ENCODE data around the gene SDK2. TPM values are rescaled to one million over a fixed set of nuclear protein-coding genes. Genes with fewer than 3 reads are reported as not detected.
"Not testable (repeated sequence)": the region's sequence is repeated elsewhere in the genome, so short reads cannot be mapped to it uniquely, and the experiment has no call there.

The SDK2 gene
- total RNA-seq, 1 experiment from 2014 or later: 0.30 TPM

DNA sequence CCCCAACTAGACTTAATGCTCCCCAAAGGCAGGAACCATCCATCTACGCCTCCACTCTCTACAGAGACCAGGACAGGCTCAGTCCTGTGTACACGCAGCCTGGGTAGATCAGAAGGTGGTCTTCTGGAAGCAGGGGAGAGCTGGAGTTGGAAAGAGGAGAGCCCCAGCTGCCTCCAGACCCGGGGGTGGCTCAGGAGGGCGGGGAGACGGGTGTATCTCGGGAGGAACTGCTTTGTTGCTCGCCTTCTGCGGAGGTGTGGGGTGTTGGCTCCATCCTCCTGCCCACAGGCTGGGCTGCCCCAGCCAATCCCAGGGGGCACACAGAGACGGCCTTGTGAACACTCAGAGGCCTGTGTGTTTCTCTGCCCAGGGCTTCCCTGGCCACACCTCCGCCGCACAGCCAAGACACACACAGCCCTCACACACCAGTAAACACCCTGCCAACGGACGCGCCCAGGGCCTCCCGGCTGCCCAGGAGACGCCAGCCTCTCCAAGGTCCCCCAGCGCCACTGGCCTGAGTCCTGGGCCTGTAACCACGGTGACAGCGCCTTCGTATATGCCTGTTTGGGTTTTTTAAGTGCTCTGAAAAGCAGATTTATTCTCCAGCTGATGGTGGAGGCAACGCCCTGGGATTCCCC, 189.1 kb downstream of the SDK2 start:
- DNase-seq (ENCODE audit: low read depth): no peak

DNA sequence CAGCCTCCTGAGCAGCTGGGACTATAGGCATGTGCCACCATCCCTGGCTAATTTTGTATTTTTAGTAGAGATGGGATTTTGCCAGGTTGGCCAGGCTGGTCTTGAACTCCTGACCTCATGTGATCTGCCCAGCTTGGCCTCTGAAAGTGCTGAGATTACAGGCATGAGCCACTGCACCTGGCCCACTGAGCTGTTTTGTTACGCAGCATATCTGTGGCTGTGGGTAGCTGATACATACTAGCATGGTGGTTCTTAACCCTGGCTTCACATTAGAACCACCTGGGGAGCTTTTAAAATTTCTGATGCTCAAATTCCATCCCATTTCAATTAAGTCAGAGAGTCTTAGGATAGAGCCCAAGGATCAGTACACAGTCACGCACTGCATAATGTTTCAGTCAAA, 190.8 kb downstream of the SDK2 start:
- DNase-seq (ENCODE audit: low read depth): not testable (repeated sequence)

DNA sequence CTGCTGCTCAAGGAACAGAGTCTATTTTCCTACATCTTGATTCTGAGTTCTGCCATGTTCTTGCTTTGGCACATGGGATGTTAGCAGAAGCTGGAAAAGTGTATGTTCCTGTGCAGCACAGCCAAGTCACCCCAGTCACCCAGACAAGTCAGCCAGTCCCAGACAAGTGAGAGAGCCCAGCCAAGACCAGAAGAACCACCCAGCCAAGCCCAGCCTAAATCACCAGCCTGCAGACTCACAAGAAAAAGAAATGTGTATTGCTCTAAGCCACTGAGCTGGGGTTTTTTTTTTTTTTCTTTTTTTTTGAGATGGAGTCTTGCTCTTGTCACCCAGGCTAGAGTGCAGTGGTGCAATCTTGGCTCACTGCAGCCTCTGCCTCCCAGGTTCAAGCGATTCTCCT, 191.2 kb downstream of the SDK2 start:
- DNase-seq (ENCODE audit: low read depth): no peak

DNA sequence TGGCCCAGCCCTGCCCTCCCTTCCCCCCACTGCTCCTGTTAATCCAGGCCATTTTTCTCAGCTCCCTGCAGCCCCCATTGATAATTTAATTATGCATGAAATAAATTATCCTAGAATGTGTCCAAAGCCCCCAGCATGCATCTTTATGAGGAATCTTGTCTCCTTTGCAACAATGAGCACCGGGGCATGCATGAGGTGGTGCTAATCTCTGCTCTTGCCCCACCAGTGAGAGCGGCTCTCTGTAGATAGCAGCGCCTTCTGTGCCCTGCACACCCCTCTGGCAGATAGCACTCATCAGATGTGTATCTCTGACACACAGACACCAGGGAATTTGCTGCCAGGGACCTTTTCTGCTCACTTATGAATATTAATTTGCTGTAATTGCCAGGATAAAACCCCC, 192.2 kb downstream of the SDK2 start:
- no peak for DNase-seq (ENCODE audit: low read depth)

DNA sequence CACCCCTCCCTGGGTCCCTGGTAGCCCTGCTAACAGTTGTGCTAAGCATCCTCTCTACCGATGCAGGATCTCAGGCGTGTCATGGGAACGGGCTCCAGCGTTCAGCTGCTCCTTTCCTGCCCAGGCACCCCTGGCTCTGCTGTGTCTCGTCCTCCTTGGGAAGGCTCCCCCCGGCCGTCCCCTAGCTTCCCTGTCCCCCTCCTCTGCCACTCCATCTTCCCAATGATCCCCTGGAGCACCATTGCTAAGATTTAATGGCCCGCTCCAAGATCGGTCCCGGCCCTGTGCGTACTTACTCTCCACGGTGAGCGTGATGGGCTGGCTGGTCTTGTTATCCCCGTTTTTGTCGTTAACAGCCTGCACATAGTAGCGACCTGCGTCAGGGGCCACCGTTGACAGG, 196.9 kb downstream of the SDK2 start:
- DNase-seq (ENCODE audit: low read depth): no peak

DNA sequence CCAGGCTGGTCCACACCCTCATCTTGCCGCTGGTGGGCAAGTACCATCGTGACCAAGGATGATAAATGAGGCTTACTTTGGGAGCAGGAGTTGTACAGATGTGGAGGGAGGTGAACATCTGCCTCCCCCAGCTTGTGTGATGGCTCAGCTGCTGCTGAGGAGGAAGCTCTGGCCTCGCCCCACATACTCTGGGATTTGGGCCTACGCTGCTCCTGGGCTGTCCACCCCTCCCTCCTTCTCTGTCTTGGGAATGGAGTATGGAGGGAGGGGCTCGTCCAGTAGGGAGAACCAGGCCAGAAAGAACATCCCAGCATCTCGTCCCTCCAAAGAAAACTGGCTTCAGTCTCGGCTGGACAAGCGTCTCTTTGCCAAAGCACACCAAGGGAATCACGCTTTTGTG, 197.6 kb downstream of the SDK2 start:
- no peak for DNase-seq (ENCODE audit: low read depth)

DNA sequence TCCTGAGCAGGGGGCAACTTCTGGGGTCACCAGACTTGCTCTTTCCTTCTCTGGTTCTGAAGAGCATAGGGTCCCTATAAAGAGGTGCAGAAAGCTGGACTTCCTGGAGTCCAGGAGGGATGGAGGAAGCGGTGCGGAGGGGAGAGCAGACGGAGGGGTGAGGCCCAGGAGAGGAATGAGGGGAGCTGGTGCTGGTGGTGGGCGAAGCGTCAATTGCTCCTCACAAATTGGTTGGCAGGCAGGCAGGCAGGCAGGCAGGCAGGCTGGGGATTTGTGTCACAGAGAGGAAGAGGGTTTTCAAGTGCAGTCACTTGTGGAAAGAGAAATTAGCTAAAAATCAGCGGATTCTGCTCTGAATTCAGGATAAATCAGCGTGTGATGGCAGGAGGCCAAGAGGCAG, 198.8 kb downstream of the SDK2 start:
- DNase-seq (ENCODE audit: low read depth): no peak

DNA sequence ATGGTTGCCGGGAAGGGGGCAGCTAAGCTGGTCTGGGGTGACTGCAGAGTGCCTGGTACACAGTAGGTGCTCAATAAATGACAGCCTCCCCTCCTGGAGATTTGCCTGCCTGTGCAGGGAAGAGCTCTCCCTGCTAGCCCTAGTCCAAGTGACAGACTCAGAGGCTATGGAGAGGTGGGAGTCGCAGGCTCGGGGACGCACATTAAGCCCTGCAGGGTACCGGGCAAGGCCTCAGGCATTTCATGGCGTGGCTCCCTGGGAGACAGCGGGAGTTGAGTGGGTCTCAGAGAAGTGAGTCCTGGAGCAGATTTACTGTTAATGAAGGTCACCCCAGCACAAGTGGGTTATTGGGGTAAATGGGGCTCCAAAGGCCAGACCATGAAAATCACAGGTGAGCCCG, 200.2 kb downstream of the SDK2 start:
- no peak for DNase-seq (ENCODE audit: low read depth)

DNA sequence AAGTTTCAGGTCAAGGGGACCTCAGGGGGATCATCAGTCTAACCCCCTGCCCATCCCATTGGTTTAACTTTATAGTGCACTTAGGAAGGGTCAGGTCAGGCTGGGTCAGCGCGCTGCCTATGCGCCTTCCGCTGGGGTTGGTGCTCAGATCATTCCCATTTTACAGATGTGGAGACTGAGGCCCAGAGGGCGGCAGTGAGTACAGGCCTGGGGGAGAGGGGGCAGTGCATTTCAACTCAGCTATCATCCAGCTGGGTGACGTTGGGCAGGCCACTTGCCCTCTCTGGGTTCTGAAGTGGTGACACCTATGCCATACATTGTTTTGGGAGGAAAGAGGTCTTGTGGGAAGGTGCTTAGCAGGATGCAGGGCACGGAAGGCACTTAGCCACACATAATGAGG, 204.6 kb downstream of the SDK2 start:
- no peak for DNase-seq (ENCODE audit: low read depth)

DNA sequence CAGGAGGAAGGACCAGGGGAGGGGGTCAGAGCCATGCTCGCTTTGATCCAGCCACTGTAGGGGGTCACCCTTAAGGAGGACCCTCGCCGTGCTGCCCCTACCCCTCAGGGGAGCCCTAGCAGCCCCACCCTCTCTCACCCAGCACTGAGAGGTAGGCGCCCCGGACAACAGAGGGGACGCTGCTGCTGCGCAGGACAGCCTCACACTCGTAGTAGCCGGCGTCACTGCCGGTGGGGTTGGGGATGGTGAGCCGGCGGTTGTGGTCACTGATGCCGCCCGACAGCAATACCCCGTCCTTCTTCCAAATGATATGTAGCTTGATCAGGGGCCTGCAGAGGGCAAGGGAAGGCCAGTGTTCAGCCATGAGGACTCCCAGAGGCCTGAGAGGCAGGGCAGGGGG, 206.4 kb downstream of the SDK2 start:
- no peak for DNase-seq (ENCODE audit: low read depth)

DNA sequence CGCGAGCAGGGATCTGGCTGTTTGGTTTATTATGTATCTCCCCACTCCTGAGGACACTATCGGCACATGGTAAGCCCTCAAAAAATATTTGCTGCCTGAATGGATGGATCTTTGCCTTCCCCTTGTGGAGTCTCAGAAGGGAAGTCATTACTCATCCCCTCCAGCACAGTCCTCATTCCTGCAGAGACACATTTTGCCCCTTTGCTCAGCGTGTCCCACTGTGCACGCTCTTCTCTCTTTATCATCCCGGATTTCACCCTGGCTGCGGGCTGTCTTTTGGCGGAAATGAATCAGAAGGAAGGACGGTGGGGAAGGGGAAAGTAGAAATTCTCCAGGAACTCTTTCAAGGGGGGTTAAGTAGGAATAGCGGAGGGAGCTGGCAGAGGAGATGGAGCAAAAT, 207.3 kb downstream of the SDK2 start:
- DNase-seq (ENCODE audit: low read depth): peak; percentile 55

DNA sequence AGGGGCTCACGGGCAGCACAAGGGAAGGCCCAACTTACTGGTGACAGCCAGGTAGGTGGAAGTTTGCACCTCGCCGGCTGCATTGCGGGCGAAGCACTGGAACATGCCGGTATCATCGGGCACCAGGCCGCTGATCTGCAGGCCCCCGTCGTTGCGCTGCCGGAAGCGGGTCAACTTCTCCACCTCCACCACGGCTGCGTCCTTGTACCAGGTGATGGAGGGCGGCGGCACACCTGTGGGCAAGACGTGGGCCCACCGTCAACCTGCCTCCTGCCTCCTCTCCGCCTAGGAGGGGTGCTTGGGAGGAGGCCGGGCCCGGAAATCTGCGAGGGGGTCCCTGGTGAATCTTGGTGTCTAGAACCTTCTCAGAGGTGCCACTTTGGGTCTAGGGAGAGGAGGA, 208.8 kb downstream of the SDK2 start:
- DNase-seq (ENCODE audit: low read depth): no peak

DNA sequence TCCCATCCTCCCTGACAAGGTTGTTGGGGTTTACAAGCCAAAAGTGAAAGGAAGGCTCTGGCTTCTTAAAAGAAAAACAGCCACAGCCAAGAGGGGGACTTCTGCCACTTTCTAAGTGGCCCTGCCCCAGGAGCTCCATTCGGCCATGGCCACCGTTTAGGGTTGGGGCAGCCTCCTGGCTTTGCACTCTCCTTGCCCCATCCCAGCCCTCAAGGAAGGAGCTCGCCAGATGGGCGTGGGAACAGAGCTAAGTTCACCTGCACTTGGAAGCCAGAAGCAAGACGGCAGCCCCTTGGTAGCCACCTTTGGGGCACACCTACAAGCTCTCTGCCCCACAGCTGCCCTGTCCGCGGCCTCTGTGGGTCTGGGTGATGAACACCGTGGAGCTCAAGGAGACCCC, 210.1 kb downstream of the SDK2 start:
- no peak for DNase-seq (ENCODE audit: low read depth)

DNA sequence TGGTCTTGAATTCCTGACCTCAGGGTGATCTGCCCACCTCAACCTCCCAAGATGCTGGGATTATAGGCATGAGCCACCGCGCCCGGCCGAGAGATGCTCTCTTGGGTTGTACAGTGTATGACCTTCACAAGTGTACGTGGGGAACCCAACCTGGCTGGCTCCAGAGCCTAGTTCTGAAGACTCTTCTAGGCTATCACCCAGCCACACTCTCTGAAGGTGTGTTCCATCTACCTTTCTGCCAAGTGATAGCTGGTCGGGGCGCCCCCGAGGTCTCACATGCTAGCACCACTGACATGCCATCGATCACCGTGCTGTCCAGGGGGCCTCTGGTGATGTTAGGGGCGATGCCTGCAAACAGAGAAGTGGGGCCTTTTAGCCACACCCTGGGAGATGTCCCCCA, 210.7 kb downstream of the SDK2 start:
- DNase-seq (ENCODE audit: low read depth): no peak

DNA sequence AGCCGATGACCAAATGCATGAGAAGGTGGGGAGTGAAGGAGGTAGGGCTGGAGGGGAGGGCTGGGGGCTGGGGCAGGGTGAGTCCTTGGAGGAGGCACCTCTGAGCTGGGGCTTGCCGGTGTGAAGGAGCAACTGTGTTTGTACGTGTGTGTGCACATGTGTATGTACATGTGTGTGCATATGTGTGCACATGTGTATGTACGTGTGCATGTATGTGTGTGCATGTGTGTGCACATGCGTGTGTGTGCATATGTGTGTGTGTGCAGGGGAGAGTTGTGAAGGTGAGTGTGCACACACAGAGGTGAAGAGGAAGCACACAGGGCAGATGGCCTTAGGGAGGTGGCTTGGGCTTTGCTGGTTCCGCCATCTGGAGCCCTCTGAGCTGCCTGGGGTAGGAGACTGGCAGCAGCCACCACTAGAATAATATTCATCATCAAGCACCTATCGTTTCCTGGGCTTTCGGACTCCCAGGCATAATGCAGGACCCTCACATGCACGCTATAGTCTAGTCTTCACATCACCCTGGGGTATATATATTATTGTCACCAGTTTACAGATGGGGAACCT, 211.5 kb downstream of the SDK2 start:
- no peak for DNase-seq (ENCODE audit: low read depth)

DNA sequence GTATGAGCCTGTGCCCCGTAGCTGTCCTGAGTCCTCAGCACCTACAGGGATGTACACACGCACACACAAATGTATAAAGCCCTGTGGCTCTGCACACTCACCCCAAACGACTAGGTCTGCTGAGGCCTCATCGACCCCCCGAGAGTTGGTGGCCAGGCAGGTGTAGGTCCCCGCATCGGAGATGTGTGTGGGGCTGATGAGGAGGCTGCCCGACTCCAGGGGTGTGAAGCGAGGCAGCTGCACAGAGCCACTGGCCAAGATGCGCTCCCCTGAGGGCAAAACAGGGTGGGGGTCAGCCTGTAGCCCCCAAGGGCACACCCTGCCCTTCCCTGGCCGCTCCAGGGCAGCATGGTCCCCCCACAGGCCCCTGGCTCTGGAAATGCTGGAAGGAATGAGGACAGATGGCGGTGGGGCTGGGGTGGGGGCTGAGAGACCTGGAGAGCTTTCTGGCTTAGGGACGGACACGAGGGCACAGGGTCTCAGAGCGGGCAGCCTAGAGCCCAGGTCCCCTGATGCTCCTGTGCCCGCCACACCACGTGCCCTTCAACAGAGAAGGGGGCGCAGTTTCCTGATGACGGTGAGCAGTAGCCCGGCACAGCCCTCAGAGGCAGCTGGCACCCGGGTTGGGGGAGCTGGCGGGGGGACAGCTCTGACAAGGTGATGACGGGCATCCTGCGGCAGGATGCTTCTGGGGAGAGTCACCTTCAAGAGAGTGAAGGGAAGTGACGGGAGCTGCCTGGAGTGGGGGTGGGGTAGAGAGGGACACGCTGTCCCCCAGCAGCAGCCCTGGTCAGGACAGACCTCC, 212.6 kb downstream of the SDK2 start:
- peak; percentile 37 for DNase-seq (ENCODE audit: low read depth)

DNA sequence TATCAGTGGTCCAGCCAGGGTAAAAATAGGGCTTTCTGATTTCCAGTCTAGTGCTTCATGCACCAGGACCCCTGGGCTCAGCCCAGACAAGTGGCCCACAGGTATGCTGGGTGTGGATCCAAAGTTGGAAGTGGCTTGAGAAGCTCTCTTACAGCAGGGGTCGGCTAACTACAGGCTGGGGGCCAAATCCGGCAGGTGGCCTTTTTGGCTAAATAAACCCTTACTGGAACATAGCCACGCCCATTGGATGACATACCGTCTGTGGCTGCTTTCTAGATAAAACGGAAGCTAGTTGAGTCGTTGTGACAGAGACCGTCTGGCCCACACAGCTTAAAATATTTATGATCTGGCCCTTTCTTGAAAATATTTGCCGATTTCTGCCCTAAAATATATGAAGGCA, 213.4 kb downstream of the SDK2 start:
- peak; percentile 29 for DNase-seq (ENCODE audit: low read depth)

DNA sequence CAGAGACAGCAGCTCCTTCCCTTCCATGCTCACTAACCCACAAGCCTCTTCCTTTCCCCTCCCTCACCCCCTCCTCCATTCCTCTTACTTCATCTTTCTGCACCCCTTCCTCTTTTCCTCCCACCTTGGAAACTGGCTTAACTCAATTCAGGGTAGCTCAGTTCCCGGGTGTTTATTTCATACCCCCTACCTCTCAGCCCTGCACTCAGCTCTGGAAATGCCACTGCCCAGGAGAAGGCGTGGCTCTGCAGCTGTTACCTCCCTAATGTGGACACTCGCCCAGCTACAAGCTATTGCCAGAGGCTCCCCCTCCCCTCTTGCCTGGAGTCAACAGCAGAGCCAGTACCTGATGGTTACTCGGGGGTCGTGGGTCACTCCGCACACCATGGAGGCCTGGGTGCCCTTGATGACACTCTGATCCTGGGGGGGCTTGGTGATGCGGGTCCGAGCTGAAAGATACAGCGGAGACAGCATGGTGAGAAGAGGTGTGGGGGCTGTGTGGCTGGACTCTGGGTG, 214.0 kb downstream of the SDK2 start:
- DNase-seq (ENCODE audit: low read depth): no peak

DNA sequence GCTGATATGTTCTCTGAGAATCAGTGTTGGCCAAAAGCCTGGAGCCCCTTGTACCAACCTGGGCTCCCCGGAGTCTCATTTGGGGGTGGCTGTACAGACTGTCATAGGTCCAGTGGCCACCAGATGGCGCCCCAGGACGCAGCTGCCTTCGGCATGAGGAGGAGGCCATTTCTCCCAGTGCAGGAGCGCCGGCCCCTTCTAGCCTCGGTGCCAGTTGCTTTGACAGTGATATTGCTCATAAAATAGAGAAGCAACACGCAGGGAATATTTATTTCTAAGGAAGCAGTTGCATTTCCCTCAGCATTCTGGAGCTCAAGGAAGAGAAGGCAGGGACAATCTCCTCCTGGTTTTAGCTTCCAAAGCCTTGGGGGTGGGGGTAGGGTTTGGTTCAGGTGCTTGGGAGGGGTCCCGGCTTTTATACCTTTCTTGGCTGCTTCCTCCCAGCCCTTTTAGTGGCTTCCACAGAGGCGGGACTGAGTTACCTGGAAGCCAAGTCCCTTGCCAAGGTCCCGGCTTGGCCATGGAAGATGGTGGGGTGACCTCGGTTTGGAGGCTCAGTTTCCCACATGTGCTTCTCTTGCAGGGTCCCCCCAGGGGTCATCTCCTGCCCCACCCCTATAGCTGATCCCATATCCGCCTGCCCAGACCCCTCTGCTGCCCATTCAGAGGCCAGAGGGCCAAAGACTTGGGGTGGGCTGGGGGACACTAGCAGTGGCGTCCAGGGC, 214.6 kb downstream of the SDK2 start:
- DNase-seq (ENCODE audit: low read depth): peak; percentile 63

DNA sequence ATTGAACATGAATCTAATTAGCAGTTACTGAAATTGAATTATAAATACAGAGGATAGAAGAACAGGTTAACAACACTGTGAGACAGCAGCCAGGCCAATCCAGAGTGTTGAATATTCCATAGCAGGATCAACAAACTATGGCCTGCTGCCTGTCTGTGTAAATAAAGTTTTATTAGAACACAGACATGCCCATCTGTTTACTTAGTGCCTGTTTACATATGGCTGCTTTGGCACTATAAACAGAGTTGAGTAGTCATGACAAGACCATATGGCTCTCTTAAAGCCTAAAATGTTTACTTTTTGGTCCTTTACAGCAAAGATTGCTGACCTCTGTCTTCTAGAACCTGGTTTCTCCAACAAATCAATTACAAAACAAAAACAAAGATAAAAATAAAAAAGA, 217.0 kb downstream of the SDK2 start:
- DNase-seq (ENCODE audit: low read depth): no peak

DNA sequence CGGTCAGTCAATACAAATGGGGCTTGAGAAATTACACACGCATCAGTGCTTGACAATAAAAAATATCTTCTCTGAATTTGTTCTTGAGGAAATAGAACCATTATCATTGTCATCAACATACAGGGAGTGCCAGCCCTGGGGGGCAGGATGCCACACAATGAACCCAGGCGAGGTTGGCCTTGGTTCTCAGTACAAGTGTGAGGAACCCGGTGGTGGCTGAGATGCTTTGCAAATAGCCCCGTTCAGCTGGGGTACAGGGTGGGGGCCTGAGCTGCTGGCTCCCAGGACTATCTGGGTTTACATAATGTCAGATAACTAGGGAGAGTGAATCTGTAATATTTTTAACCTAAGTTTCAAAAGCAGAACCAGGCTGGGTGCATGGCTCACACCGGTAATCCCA, 219.7 kb downstream of the SDK2 start:
- no peak for DNase-seq (ENCODE audit: low read depth)

DNA sequence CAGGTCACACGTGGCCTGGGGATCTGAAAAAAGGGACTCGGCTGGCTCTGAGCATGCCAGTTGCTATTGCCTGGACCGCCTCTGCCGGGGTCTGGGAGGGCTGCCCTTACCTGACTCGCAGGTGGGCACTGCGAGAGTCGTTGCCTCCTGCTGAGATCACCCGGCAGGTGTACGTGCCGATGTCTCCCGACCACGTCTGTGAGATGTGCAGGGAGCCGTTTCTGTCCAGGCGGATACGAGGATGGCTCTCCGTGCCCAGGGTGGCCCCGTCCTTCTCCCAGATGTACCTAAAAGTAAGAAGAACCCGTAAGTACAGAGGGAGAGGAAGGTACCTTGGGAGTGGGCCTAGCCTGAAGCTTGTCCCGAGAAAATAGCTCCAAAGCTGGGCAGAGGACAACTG, 220.4 kb downstream of the SDK2 start:
- no peak for DNase-seq (ENCODE audit: low read depth)

All from M059J (cell line).